Endothelial cell (in vitro differentiated cells): ENCODE data around the gene RHBDL1. TPM values are rescaled to one million over a fixed set of nuclear protein-coding genes. Genes with fewer than 3 reads are reported as not detected.

ENCODE experiments used
- DNase-seq: peaks from one replicate; pipeline ENCODE4 v3.0.0; 2021; ENCODE audit warnings: low spot score
- H3K27ac Mint-ChIP-seq: one replicate; pipeline ENCODE4 v1.8.0; 2021; ENCODE audit warnings: mixed read lengths, inconsistent platforms; ENCODE audit not compliant: unreplicated experiment
- H3K27me3 Mint-ChIP-seq: one replicate; pipeline ENCODE4 v1.8.0; 2021; ENCODE audit warnings: mild to moderate bottlenecking, moderate library complexity, mixed read lengths, inconsistent platforms; ENCODE audit not compliant: unreplicated experiment
- H3K36me3 Mint-ChIP-seq: one replicate; pipeline ENCODE4 v1.8.0; 2021; ENCODE audit warnings: mild to moderate bottlenecking, low read depth, mixed read lengths, inconsistent platforms; ENCODE audit not compliant: unreplicated experiment
- H3K4me1 Mint-ChIP-seq: one replicate; pipeline ENCODE4 v1.8.0; 2021; ENCODE audit warnings: mild to moderate bottlenecking, mixed read lengths, inconsistent platforms; ENCODE audit not compliant: unreplicated experiment
- H3K4me3 Mint-ChIP-seq: one replicate; pipeline ENCODE4 v1.8.0; 2021; ENCODE audit warnings: mild to moderate bottlenecking, mixed read lengths, inconsistent platforms; ENCODE audit not compliant: unreplicated experiment
- H3K9me3 Mint-ChIP-seq: one replicate; pipeline ENCODE4 v1.8.0; 2021; ENCODE audit warnings: mixed read lengths, inconsistent platforms; ENCODE audit not compliant: unreplicated experiment
- CTCF ChIP-seq: fragments of 200-600 bp; sonication (generic); IDR thresholded peaks from one replicate; pipeline ENCODE4 v1.5.0; 2021; ENCODE audit warnings: antibody characterized with exemption; ENCODE audit not compliant: unreplicated experiment
- total RNA-seq: library from RNA; stranded (reverse); fragmentation: NEBNext Ultra II Directional; extraction: Animal tissue kit (Norgen Biotek cat#: 25700); gene quantifications from one replicate; pipeline ENCODE4 v1.2.1, GENCODE V29; 2021; ENCODE audit not compliant: unreplicated experiment

Gene RHBDL1
- total RNA-seq, 1 donor from 2014 or later = 1.6 TPM

GRCh38 chr16:693364-693763 lies 17.9 kb downstream of the RHBDL1 start:
- Mint-ChIP-seq H3K27ac (no peak overlapping the region), H3K27me3 (peaks cover 28% of the 10 kb centered on the region), H3K4me3 (no peak overlapping the region), H3K36me3 (no peaks in the 10 kb centered on the region), H3K9me3 (no peaks in the 10 kb centered on the region), H3K4me1 (peaks cover 3% of the 10 kb centered on the region)
- no peak for DNase-seq
- no peak for TF ChIP-seq CTCF

- TF ChIP-seq CTCF = no peak
- Mint-ChIP-seq H3K36me3 (no peaks in the 10 kb centered on the region), H3K27me3 (peaks cover 27% of the 10 kb centered on the region), H3K4me1 (peaks cover 3% of the 10 kb centered on the region), H3K9me3 (no peaks in the 10 kb centered on the region), H3K27ac (no peak overlapping the region), H3K4me3 (no peak overlapping the region)
- DNase-seq = no peak
Observed at GRCh38 chr16:693766-694165, 18.3 kb downstream of the RHBDL1 start.

- Mint-ChIP-seq H3K4me1 (peaks cover 2% of the 10 kb centered on the region), H3K27ac (no peak overlapping the region), H3K27me3 (peaks cover 25% of the 10 kb centered on the region), H3K4me3 (no peak overlapping the region), H3K36me3 (no peaks in the 10 kb centered on the region), H3K9me3 (no peaks in the 10 kb centered on the region)
- no peak for DNase-seq
- TF ChIP-seq CTCF = no peak
Observed at GRCh38 chr16:694187-694862, 18.9 kb downstream of the RHBDL1 start.

- peaks cover 25% of the 10 kb centered on the region for H3K27me3 Mint-ChIP-seq
Observed at GRCh38 chr16:694863-695354, 19.4 kb downstream of the RHBDL1 start.

More at GRCh38 chr16:694863-695354, 19.4 kb downstream of the RHBDL1 start:
- Mint-ChIP-seq H3K9me3 (no peaks in the 10 kb centered on the region), H3K4me1 (no peaks in the 10 kb centered on the region), H3K36me3 (no peaks in the 10 kb centered on the region), H3K4me3 (no peak overlapping the region), H3K27ac (no peak overlapping the region)
- no peak for TF ChIP-seq CTCF
- DNase-seq = no peak
